Choroid plexus epithelial cell (primary cell): Measurements from ENCODE around the gene FOXN3.

ENCODE experiments used
- DNase-seq: peaks from one replicate; pipeline ENCODE4 v3.0.0-alpha.2; 2010; ENCODE audit warnings: low read depth
- H3K4me3 ChIP-seq: 2 replicates; pipeline ENCODE4 v1.5.1; 2011; ENCODE audit warnings: low read depth, mild to moderate bottlenecking, control low read depth, low read length, moderate library complexity
- CTCF ChIP-seq: conservative IDR thresholded peaks from 2 replicates; pipeline ENCODE4 v1.5.1; 2011; ENCODE audit warnings: low read depth, mild to moderate bottlenecking, control low read depth, inconsistent platforms, low read length, moderate library complexity

Gene FOXN3

GRCh38 chr14:89364316-89364715 is 52.7 kb downstream of the FOXN3 start:
- DNase-seq = no peak
- TF ChIP-seq CTCF = no peak
- H3K4me3 ChIP-seq = no peak overlapping the region

DNA sequence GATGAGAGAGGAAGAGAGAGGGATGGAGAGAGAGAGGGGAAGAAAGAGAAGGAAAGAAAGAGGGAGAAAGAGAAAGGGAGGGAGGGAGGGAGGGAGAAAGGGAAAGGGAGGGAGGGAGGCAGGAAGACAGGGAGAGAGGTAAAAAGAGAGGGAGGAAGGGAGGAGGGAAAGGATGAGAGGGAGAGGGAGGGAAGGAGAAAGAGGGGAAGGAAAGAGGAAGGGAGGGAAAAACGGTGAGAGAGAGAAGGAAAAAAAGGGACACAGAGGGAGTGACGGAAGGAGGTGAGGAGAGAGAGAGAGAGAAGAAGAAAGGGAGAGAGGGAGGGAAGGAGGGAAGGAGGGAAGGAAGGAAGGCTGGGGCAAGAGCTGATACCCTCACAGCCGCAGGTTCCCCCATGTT is 56.8 kb downstream of the FOXN3 start:
- H3K4me3 ChIP-seq = no peak overlapping the region
- TF ChIP-seq CTCF = no peak
- DNase-seq = no peak

- no peak for TF ChIP-seq CTCF
- DNase-seq = peak; percentile 14
These were observed 57.4 kb downstream of the FOXN3 start for GRCh38 chr14:89359477-89360222.

DNA sequence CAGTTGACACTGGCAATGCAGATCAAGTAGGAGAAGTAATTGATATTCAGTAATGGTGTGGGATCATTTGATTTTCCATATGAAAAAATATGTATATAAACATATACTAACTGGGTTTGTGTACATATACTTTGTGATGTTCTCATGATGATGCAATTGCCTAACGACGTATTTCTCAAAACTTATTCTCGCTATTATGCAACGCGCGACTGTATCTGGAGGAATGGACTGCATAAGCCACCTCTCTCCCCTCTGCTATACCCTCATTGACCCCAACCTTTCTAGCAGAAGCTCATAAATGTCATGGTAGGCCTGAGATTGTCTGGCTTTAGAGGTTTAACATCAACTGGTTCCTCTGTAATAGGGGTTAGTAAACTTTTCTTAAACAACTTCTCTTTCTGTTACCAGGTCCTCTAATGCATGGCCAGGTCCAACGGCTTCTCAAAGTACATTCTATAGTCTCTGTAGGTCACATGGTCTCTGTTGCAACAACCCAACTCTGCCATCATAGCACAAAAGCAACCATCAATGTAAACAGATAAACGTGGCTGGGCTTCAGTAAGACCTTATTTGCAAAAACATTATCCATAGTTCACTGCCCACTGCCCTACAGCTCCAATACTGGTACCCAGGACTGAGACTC is 59.3 kb downstream of the FOXN3 start:
- no peak overlapping the region for H3K4me3 ChIP-seq
- no peak for TF ChIP-seq CTCF
- DNase-seq = no peak

More at GRCh38 chr14:89359477-89360222, 57.4 kb downstream of the FOXN3 start:
- H3K4me3 ChIP-seq = no peak overlapping the region

GRCh38 chr14:89356927-89357326 is 60.1 kb downstream of the FOXN3 start:
- DNase-seq = no peak
- no peak overlapping the region for H3K4me3 ChIP-seq
- TF ChIP-seq CTCF = no peak

- TF ChIP-seq CTCF = no peak
- no peak for DNase-seq
- H3K4me3 ChIP-seq = no peak overlapping the region
These were observed 60.5 kb downstream of the FOXN3 start for GRCh38 chr14:89356496-89356895.

DNA sequence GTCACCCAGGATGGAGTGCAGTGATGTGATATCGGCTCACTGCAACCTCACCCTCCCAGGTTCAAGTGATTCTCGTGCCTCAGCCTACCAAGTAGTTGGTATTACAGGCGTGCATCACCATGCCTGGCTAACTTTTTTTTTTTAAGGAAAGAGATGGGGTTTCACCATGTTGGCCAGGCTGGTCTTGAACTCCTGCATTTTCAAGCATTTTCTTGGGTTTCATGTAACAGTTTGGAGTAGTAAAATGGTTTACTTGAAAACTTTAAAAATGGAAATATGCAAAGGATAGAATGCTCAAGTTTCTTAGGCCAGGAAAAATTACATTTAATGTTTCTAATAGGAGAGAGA is 63.3 kb downstream of the FOXN3 start:
- no peak for TF ChIP-seq CTCF
- DNase-seq = no peak
- H3K4me3 ChIP-seq = no peak overlapping the region
